PC-3 (cell line): ENCODE results near the gene IFITM2. TPM values are rescaled to one million over a fixed set of nuclear protein-coding genes. Genes with fewer than 3 reads are reported as not detected.

Source experiments
- ATAC-seq: fragments of 200-7000 bp; cut with Tn5 transposase; 2 replicates; pipeline ENCODE4 v1.9.1; 2020; ENCODE audit warnings: mild to moderate bottlenecking, moderate library complexity
- BruUV-seq: library from RNA; stranded (reverse); fragments of 400-500 nt; replicated peaks from 2 replicates; lab custom pipeline; 2021; lab: Mats Ljungman, UMichigan
- CTCF ChIA-PET: fragments of 300-600 bp; sonication (Branson Sonifier 250); formaldehyde crosslinking; loops from one replicate; lab custom pipeline; 2022; ENCODE audit warnings: antibody characterized with exemption; lab: Charles Lee
- POLR2A ChIA-PET: fragments of 300-600 bp; sonication (Branson Sonifier 250); formaldehyde crosslinking; loops from one replicate; lab custom pipeline; 2022; ENCODE audit warnings: antibody characterized with exemption; ENCODE audit not compliant: unreplicated experiment; lab: Charles Lee
- DNase-seq: peaks from one replicate; pipeline ENCODE4 v3.0.0-alpha.2; 2015
- H2AFZ ChIP-seq: fragments of 300-600 bp; sonication (generic); 2 replicates; pipeline ENCODE4 v1.6.0; 2016; ENCODE audit warnings: antibody characterized with exemption, low read length
- H3F3A ChIP-seq: fragments of 300-600 bp; sonication (generic); one replicate; pipeline ENCODE4 v1.6.0; 2017; ENCODE audit warnings: antibody characterized with exemption, low read length, control low read depth, mild to moderate bottlenecking; ENCODE audit not compliant: unreplicated experiment
- H3K27ac ChIP-seq: fragments of 300-600 bp; sonication (generic); 2 replicates; pipeline ENCODE4 v1.5.1; 2016; ENCODE audit warnings: mild to moderate bottlenecking, low read length
- H3K27me3 ChIP-seq: fragments of 300-600 bp; sonication (generic); 2 replicates; pipeline ENCODE4 v1.6.1; 2016; ENCODE audit warnings: low read length, mixed read lengths
- H3K36me3 ChIP-seq: fragments of 300-600 bp; sonication (generic); 2 replicates; pipeline ENCODE4 v1.6.1; 2016; ENCODE audit warnings: low read depth, mixed run types, low read length, mixed read lengths
- H3K4me1 ChIP-seq: fragments of 300-600 bp; sonication (generic); 2 replicates; pipeline ENCODE4 v1.5.1; 2016; ENCODE audit warnings: low read length; ENCODE audit not compliant: insufficient read depth
- H3K4me2 ChIP-seq: fragments of 300-600 bp; sonication (generic); 2 replicates; pipeline ENCODE4 v1.6.0; 2016; ENCODE audit warnings: low read length
- H3K4me3 ChIP-seq: fragments of 300-600 bp; sonication (generic); 2 replicates; pipeline ENCODE4 v1.5.1; 2016; ENCODE audit warnings: mild to moderate bottlenecking, low read length, mixed read lengths
- H3K79me2 ChIP-seq: fragments of 300-600 bp; sonication (generic); 2 replicates; pipeline ENCODE4 v1.6.1; 2017; ENCODE audit warnings: low read length, mixed read lengths
- H3K9ac ChIP-seq: fragments of 300-600 bp; sonication (generic); 2 replicates; pipeline ENCODE4 v1.6.0; 2016; ENCODE audit warnings: mild to moderate bottlenecking, low read length
- H3K9me2 ChIP-seq: fragments of 300-600 bp; sonication (generic); replicated peaks from 2 replicates; pipeline ENCODE4 v1.6.1; 2016; ENCODE audit warnings: mixed run types, low read length, mixed read lengths
- H3K9me3 ChIP-seq: fragments of 300-600 bp; sonication (generic); 2 replicates; pipeline ENCODE4 v1.6.1; 2016; ENCODE audit warnings: low read length, mixed read lengths
- H4K20me1 ChIP-seq: fragments of 300-600 bp; sonication (generic); 2 replicates; pipeline ENCODE4 v1.6.1; 2016; ENCODE audit warnings: low read length, mixed read lengths
- CTCF ChIP-seq: fragments of 300-600 bp; sonication (generic); conservative IDR thresholded peaks from 2 replicates; pipeline ENCODE4 v1.5.1; 2017; ENCODE audit warnings: antibody characterized with exemption, low read depth, mild to moderate bottlenecking, low read length
- EZH2 ChIP-seq: fragments of 300-600 bp; sonication (generic); IDR thresholded peaks from one replicate; pipeline ENCODE4 v1.6.1; 2017; ENCODE audit warnings: antibody characterized with exemption, mild to moderate bottlenecking, low read length; ENCODE audit not compliant: unreplicated experiment
- EZH2phosphoT487 ChIP-seq: fragments of 300-600 bp; sonication (generic); IDR thresholded peaks from 2 replicates; pipeline ENCODE4 v1.6.1; 2018; ENCODE audit warnings: mild to moderate bottlenecking, antibody characterized with exemption, low read length, borderline replicate concordance
- intact Hi-C: fragments of 100-400 bp; cut with micrococcal nuclease; formaldehyde crosslinking; loops from 2 replicates; pipeline ENCODE4 v1.9.0; 2023
- total RNA-seq: library from RNA; depleted of rRNA; stranded (reverse); fragments of >200 nt; gene quantifications from 2 replicates; pipeline ENCODE4 v1.2.3, GENCODE V29; 2014

Gene IFITM2
- total RNA-seq, 1 experiment from 2014 or later: 49.0 TPM

GRCh38 chr11:296171-297050 is 11.2 kb upstream of the IFITM2 start:
- no peaks in the 10 kb centered on the region for H3K4me1 ChIP-seq
- H3K9me2 ChIP-seq: no peaks in the 10 kb centered on the region
- no TSS peak for BruUV-seq
- H3K4me2 ChIP-seq: no peak overlapping the region
- ATAC-seq (no peak), DNase-seq (no peak)
- H3K9me3 ChIP-seq: no peaks in the 10 kb centered on the region
- H3K36me3 ChIP-seq: no peaks in the 10 kb centered on the region
- POLR2A ChIA-PET: no interaction called here
- H4K20me1 ChIP-seq: no peaks in the 10 kb centered on the region
- H2AFZ ChIP-seq: no peak overlapping the region
- H3F3A ChIP-seq: no peaks in the 10 kb centered on the region
- no peak overlapping the region for H3K4me3 ChIP-seq
- no peaks in the 10 kb centered on the region for H3K79me2 ChIP-seq
- CTCF ChIA-PET: no interaction called here
- H3K27ac ChIP-seq: no peak overlapping the region
- no peak overlapping the region for H3K9ac ChIP-seq
- intact Hi-C loops: no loop called here
- TF ChIP-seq EZH2phosphoT487 (no peak), EZH2 (no peak)
- H3K27me3 ChIP-seq: no peaks in the 10 kb centered on the region

GRCh38 chr11:297051-297585 is 10.5 kb upstream of the IFITM2 start:
- no peak overlapping the region for H3K4me2 ChIP-seq
- H3K4me1 ChIP-seq: no peaks in the 10 kb centered on the region
- no peaks in the 10 kb centered on the region for H3K79me2 ChIP-seq
- no peak overlapping the region for H3K4me3 ChIP-seq
- no peaks in the 10 kb centered on the region for H3F3A ChIP-seq
- no peak for ATAC-seq
- ChIA-PET POLR2A (no interaction called here), CTCF (no interaction called here)
- no peak overlapping the region for H3K27ac ChIP-seq
- no peak for DNase-seq
- no TSS peak for BruUV-seq
- intact Hi-C loops: no loop called here
- no peaks in the 10 kb centered on the region for H3K27me3 ChIP-seq
- H2AFZ ChIP-seq: no peak overlapping the region
- no peaks in the 10 kb centered on the region for H4K20me1 ChIP-seq
- H3K9ac ChIP-seq: no peak overlapping the region
- no peaks in the 10 kb centered on the region for H3K9me3 ChIP-seq
- no peak for TF ChIP-seq EZH2
- TF ChIP-seq CTCF: no peak
- TF ChIP-seq EZH2phosphoT487: no peak
- H3K36me3 ChIP-seq: no peaks in the 10 kb centered on the region
- no peaks in the 10 kb centered on the region for H3K9me2 ChIP-seq

GRCh38 chr11:297586-298405 is 9.8 kb upstream of the IFITM2 start:
- Histone ChIP-seq H3K9me3 (no peaks in the 10 kb centered on the region), H3K27ac (no peak overlapping the region), H3K79me2 (no peaks in the 10 kb centered on the region), H3K9ac (no peak overlapping the region), H2AFZ (no peak overlapping the region), H3K9me2 (no peaks in the 10 kb centered on the region), H3K4me3 (no peak overlapping the region), H3K4me1 (no peaks in the 10 kb centered on the region), H3F3A (no peaks in the 10 kb centered on the region), H3K4me2 (no peak overlapping the region), H4K20me1 (no peaks in the 10 kb centered on the region), H3K36me3 (no peaks in the 10 kb centered on the region), H3K27me3 (no peaks in the 10 kb centered on the region)
- POLR2A ChIA-PET: no interaction called here
- no peak for ATAC-seq
- BruUV-seq: no TSS peak
- intact Hi-C loops: no loop called here
- CTCF ChIA-PET: no interaction called here
- no peak for DNase-seq
- no peak for TF ChIP-seq CTCF
- TF ChIP-seq EZH2: no peak
- no peak for TF ChIP-seq EZH2phosphoT487
